ENCODE measurements around the gene CTBS. TPM values are rescaled to one million over a fixed set of nuclear protein-coding genes. Genes with fewer than 3 reads are reported as not detected.
"Not testable (repeated sequence)": the region's sequence is repeated elsewhere in the genome, so short reads cannot be mapped to it uniquely, and the experiment has no call there.

The CTBS gene
- polyA plus RNA-seq, 1 donor, result 5.8 TPM

- DNase-seq, result no peak
Measured at GRCh38 chr1:84584126-84584525, 9.9 kb upstream of the CTBS start.

- no peak for DNase-seq
Measured at GRCh38 chr1:84583648-84584047, 9.4 kb upstream of the CTBS start.

GRCh38 chr1:84582802-84583587 is 8.8 kb upstream of the CTBS start:
- no peak for DNase-seq

- no peak for DNase-seq
Measured at GRCh38 chr1:84581648-84582047, 7.4 kb upstream of the CTBS start.

GRCh38 chr1:84574936-84575335 is 696 bp upstream of the CTBS start:
- DNase-seq, result no peak

- peak; percentile 6 for DNase-seq
Measured at GRCh38 chr1:84573481-84573966, 716 bp downstream of the CTBS start.

GRCh38 chr1:84571150-84571535 is 3.1 kb downstream of the CTBS start:
- no peak for DNase-seq

GRCh38 chr1:84570436-84571149 is 3.6 kb downstream of the CTBS start:
- DNase-seq, result no peak

- no peak for DNase-seq
Measured at GRCh38 chr1:84569216-84569615, 5.0 kb downstream of the CTBS start.

- DNase-seq, result no peak
Measured at GRCh38 chr1:84550826-84551225, 23.4 kb downstream of the CTBS start.

- DNase-seq, result no peak
Measured at GRCh38 chr1:84541679-84542078, 32.6 kb downstream of the CTBS start.

- DNase-seq, result no peak
Measured at GRCh38 chr1:84540759-84541158, 33.5 kb downstream of the CTBS start.

- DNase-seq, result no peak
Measured at GRCh38 chr1:84539972-84540371, 34.3 kb downstream of the CTBS start.

- DNase-seq, result no peak
Measured at GRCh38 chr1:84538599-84538998, 35.6 kb downstream of the CTBS start.

- no peak for DNase-seq
Measured at GRCh38 chr1:84525779-84526178, 48.5 kb downstream of the CTBS start.

GRCh38 chr1:84524590-84524989 is 49.6 kb downstream of the CTBS start:
- DNase-seq, result no peak

- no peak for DNase-seq
Measured at GRCh38 chr1:84510668-84511067, 63.6 kb downstream of the CTBS start.

GRCh38 chr1:84510165-84510564 is 64.1 kb downstream of the CTBS start:
- DNase-seq, result no peak

- DNase-seq, result no peak
Measured at GRCh38 chr1:84509029-84509428, 65.2 kb downstream of the CTBS start.

- no peak for DNase-seq
Measured at GRCh38 chr1:84508510-84508909, 65.7 kb downstream of the CTBS start.

- DNase-seq, result not testable (repeated sequence)
Measured at GRCh38 chr1:84507887-84508286, 66.4 kb downstream of the CTBS start.

GRCh38 chr1:84506729-84507453 is 67.3 kb downstream of the CTBS start:
- DNase-seq, result no peak

- DNase-seq, result peak; percentile 99
Measured at GRCh38 chr1:84506002-84506728, 68.1 kb downstream of the CTBS start, which contains the start of the genes GNG5 and SPATA1. Gene GNG5 (minus strand): TSS chr1:84506581. CDS start chr1:84506091, 490 bp downstream. Gene SPATA1 (plus strand): TSS chr1:84506386. CDS start chr1:84516360, 9,974 bp downstream.
